ENCODE measurements around the gene CD8B2. TPM values are rescaled to one million over a fixed set of nuclear protein-coding genes. Genes with fewer than 3 reads are reported as not detected.

The CD8B2 gene
- total and polyA plus RNA-seq, 2 of the 13 experiments (the other 11 are each of a cell fraction or from before 2014, with no cell fraction given) = not detected

- Histone ChIP-seq H3K4me2 (ENCODE audit: low read depth, low read length) (no peak overlapping the region), H3K27ac (ENCODE audit: extremely low read length, insufficient read depth, low read length) (no peak overlapping the region), H3K4me3 (replicated peaks in 1 of 3; ENCODE audit: insufficient read depth in 1 of 3, low read depth in 2 of 3, low read length in 3 of 3) (no peak overlapping the region), H3K36me3 (replicated peaks in 1 of 2; ENCODE audit: control insufficient read depth in 1 of 2, insufficient read depth in 2 of 2, low read length in 2 of 2) (no peaks in the 10 kb centered on the region), H3K9ac (ENCODE audit: insufficient read depth, low read depth, low read length) (no peak overlapping the region), H4K20me1 (ENCODE audit: insufficient read depth, low read length) (no peaks in the 10 kb centered on the region), H3K79me2 (ENCODE audit: insufficient read depth, low read length) (no peaks in the 10 kb centered on the region), H2AFZ (ENCODE audit: low read length) (no peak overlapping the region), H3K27me3 (ENCODE audit: control insufficient read depth in 1 of 2, insufficient read depth in 2 of 2, low read length in 2 of 2) (peaks cover 0 to 31% of the 10 kb centered on the region in 2 experiments; a peak in 3 of 5 replicates), H3K4me1 (ENCODE audit: insufficient read depth, low read length) (no peaks in the 10 kb centered on the region), H3K9me3 (ENCODE audit: low read length) (no peaks in the 10 kb centered on the region)
- no peak for TF ChIP-seq TGIF2 (CRISPR knock-in tag; IDR thresholded peaks at IDR 0.05)
- no peak for TF ChIP-seq ZNF687 (CRISPR knock-in tag; IDR thresholded peaks at IDR 0.05)
- no peak for TF ChIP-seq ZNF44 (CRISPR knock-in tag; IDR thresholded peaks at IDR 0.05)
- TF ChIP-seq JDP2 (CRISPR knock-in tag; IDR thresholded peaks at IDR 0.05; ENCODE audit: borderline replicate concordance) = no peak
- no peak for TF ChIP-seq HNRNPUL1 (IDR thresholded peaks at IDR 0.05; ENCODE audit: low read depth, low read length)
- TF ChIP-seq ZNF547 (CRISPR knock-in tag; IDR thresholded peaks at IDR 0.05) = no peak
- no peak for TF ChIP-seq NCOA1 (CRISPR knock-in tag; IDR thresholded peaks at IDR 0.05)
- TF ChIP-seq ZNF530 (CRISPR knock-in tag; IDR thresholded peaks at IDR 0.05; ENCODE audit: low read depth) = no peak
- no peak for TF ChIP-seq ETV6 (CRISPR knock-in tag; conservative IDR thresholded peaks at IDR 0.05)
- TF ChIP-seq PRDM4 (CRISPR knock-in tag; IDR thresholded peaks at IDR 0.05; ENCODE audit: borderline replicate concordance) = no peak
- no peak for TF ChIP-seq ZNF614 (CRISPR knock-in tag; IDR thresholded peaks at IDR 0.05; ENCODE audit: borderline replicate concordance)
- no peak for TF ChIP-seq JARID2 (CRISPR knock-in tag; IDR thresholded peaks at IDR 0.05; ENCODE audit: insufficient replicate concordance)
- TF ChIP-seq YEATS2 (CRISPR knock-in tag; IDR thresholded peaks at IDR 0.05; ENCODE audit: borderline replicate concordance) = no peak
- no peak for TF ChIP-seq REXO4 (CRISPR knock-in tag; IDR thresholded peaks at IDR 0.05; ENCODE audit: borderline replicate concordance)
- intact Hi-C loops (cut with micrococcal nuclease; ENCODE audit: unreplicated experiment) (no loop called here), in situ Hi-C loops (cut with HindIII; ENCODE audit: extremely low pct_ligation_motif_present, low pct_unique_long_range_greater_than_20kb) (no loop called here)
- DNase-seq (ENCODE audit: low spot score) = no peak
- POLR2A ChIA-PET = no interaction called here
- BruUV-seq (replicated peaks) = no TSS peak
- no peak for ATAC-seq
- 10% methylated on average over 3 of the region's 3 CpGs for WGBS (ENCODE audit: low lambda C conversion rate)
- FAIRE-seq = no peak
- CTCF ChIA-PET (ENCODE audit: low intra/inter-chr PET ratio, low total read pairs) = no interaction called here
These were observed 45.1 kb downstream of the CD8B2 start for GRCh38 chr2:106532236-106532635.
